Activated CD8-positive, alpha-beta memory T cell treated with anti-CD3 and anti-CD28 coated beads, Interleukin-2, amount 50 U/mL, for 1 hour (primary cell): Measurements from ENCODE around the gene OR2T4.

ENCODE experiments used
- DNase-seq: peaks from one replicate; pipeline ENCODE4 v3.0.0-alpha.2; 2020; ENCODE audit errors: extremely low read depth

OR2T4 gene

GRCh38 chr1:248361121-248361715 is at the start of gene OR2T4:
OR2T4 (plus strand) TSS chr1:248361665; CDS start chr1:248361665, 0 bp downstream.
- DNase-seq: no peak

GRCh38 chr1:248316796-248317195 is 44.7 kb upstream of the OR2T4 start:
- no peak for DNase-seq

- no peak for DNase-seq
Observed at GRCh38 chr1:248324468-248324867, 37.0 kb upstream of the OR2T4 start, which contains the start of gene OR2M7. OR2M7 (minus strand) TSS chr1:248324568; CDS start chr1:248324568, 0 bp downstream.

GRCh38 chr1:248343451-248343850 is 18.0 kb upstream of the OR2T4 start:
- DNase-seq: no peak

GRCh38 chr1:248348475-248348874 is 13.0 kb upstream of the OR2T4 start, which contains the start of gene OR14C36:
OR14C36 (plus strand) TSS chr1:248348775; CDS start chr1:248348775, 0 bp downstream.
- DNase-seq: no peak

- no peak for DNase-seq
Observed at GRCh38 chr1:248359415-248359814, 2.0 kb upstream of the OR2T4 start.

GRCh38 chr1:248366609-248367008 is 5.1 kb downstream of the OR2T4 start:
- no peak for DNase-seq

- DNase-seq: no peak
Observed at GRCh38 chr1:248372394-248372793, 10.9 kb downstream of the OR2T4 start.

GRCh38 chr1:248373761-248374160 is 12.3 kb downstream of the OR2T4 start:
- DNase-seq: no peak

GRCh38 chr1:248375446-248375845 is 14.0 kb downstream of the OR2T4 start, which contains the start of gene OR2T6:
OR2T6 (plus strand) TSS chr1:248375746; CDS start chr1:248387609, 11,863 bp downstream.
- DNase-seq: no peak

GRCh38 chr1:248376916-248377315 is 15.5 kb downstream of the OR2T4 start:
- no peak for DNase-seq

- no peak for DNase-seq
Observed at GRCh38 chr1:248380854-248381253, 19.4 kb downstream of the OR2T4 start.

GRCh38 chr1:248388426-248388825 is 27.0 kb downstream of the OR2T4 start:
- no peak for DNase-seq

- DNase-seq: no peak
Observed at GRCh38 chr1:248393050-248393449, 31.6 kb downstream of the OR2T4 start.

GRCh38 chr1:248402748-248403147 is 41.3 kb downstream of the OR2T4 start, which contains the start of gene OR2T1:
OR2T1 (plus strand) TSS chr1:248403048; CDS start chr1:248406148, 3,100 bp downstream.
- no peak for DNase-seq

GRCh38 chr1:248404024-248404423 is 42.6 kb downstream of the OR2T4 start:
- DNase-seq: no peak

GRCh38 chr1:248406721-248407692 is 45.5 kb downstream of the OR2T4 start:
- DNase-seq: no peak
